Left colon (tissue), 2 donors: ENCODE data around the gene FYB1. TPM values are rescaled to one million over a fixed set of nuclear protein-coding genes. Genes with fewer than 3 reads are reported as not detected.

Source experiments
- ATAC-seq: fragments of 200-7000 bp; cut with Tn5 transposase; one replicate; pipeline ENCODE4 v1.9.1; 2020; ENCODE audit warnings: mild to moderate bottlenecking, moderate library complexity
- DNase-seq, 2 donors: peaks; one replicate each; pipeline ENCODE4 v3.0.0-alpha.2; 2020
- intact Hi-C, 2 donors: fragments of 100-400 bp; cut with DNase I in 1 of 2; cut with micrococcal nuclease in 1 of 2; formaldehyde crosslinking; loops; one replicate each; pipeline versions ENCODE4 v1.11.2 to v1.14.0; 2022; cut with DNase I, micrococcal nuclease
- total RNA-seq, 2 donors: library from RNA; stranded (reverse); fragmentation: NEBNext Ultra II Directional; extraction: Animal tissue kit (Norgen Biotek cat#: 25700); gene quantifications; one replicate each; pipeline ENCODE4 v1.2.1, GENCODE V29; 2021
- donor health status: DM: no; HTN: no; CAD: no.
- donor health status: DM: yes; HTN: yes; CAD: no.

The FYB1 gene
- total RNA-seq, 2 donors from 2014 or later: 7.3 to 10.8 TPM

DNA sequence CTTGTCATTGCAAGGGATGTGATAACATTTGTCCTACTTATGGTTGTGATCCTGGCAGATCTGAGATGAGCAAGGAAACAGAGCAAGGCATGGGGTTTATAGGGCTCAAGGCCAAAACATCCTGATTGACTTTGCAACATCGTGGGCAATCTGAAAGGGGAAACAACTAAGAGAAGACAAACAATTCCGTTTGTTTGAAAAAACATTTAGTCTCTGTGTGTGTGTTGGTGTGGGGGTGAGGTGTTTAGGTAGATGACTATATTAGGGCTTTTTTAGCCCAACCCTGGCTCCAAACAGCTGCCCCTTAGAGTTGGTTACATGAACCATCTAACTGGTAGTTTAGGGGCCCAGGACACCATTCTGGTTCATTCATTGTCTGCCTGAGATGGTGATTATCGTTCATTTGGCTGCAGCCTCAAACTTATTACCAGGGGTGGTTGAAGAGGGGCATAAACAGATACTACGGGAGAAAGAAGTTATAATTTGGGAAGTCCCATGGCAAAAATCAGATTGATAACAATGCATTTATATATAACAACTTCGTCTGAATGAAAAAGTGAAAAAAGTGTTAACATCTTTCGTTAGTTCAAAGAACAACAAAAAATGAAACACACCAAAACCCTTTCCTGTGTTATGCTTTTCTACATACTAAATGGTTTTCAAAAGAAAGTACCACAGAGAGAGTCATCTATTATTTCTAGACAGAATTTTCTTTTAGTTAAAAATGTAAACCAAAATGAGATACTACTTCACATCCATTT, 5.7 kb downstream of the FYB1 start:
- DNase-seq (no peak), ATAC-seq (no peak)
- intact Hi-C loops: no loop called here

DNA sequence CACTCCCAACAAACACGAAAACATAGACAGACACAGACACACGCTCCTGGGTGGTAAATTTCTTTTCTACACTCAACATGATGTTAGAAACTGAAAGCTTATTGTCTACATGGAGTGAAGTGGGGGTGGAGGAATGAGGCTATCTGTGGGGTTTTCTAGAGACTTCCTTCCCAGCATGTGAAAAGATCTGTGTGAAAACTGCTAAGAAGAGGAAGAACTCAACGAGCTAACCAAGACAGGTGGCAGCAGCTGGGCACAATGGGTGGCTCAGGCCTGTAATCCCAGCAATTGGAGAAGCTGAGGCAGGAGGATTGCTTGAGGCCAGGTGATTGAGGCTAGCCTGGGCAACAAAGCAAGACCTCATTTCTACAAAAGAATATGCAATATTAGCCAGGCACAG, 7.6 kb downstream of the FYB1 start:
- DNase-seq: no peak
- ATAC-seq: no peak
- intact Hi-C loops: no loop called here

DNA sequence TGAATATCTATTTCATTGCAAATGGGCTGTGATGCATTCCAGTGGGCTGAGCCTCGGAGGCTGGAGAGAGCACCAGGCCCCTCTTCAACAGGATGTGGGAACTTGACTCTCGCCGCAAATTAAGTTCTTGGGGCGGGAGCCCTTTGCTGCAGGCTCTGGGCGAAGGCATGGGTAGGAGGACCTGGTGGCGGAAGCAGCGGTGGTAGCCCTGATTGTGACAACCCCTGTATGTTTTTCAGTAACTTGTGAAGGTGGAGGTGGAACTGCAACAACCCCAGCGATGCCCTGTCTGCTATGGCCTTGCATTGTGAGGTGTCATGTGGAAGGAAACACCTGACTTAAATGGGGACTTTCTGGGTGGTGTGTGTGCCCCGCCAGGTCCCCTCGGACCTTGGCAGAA, 9.4 kb downstream of the FYB1 start:
- ATAC-seq (no peak), DNase-seq (peak in 1 of 2 donors; percentile 29)
- intact Hi-C loops: no loop called here

DNA sequence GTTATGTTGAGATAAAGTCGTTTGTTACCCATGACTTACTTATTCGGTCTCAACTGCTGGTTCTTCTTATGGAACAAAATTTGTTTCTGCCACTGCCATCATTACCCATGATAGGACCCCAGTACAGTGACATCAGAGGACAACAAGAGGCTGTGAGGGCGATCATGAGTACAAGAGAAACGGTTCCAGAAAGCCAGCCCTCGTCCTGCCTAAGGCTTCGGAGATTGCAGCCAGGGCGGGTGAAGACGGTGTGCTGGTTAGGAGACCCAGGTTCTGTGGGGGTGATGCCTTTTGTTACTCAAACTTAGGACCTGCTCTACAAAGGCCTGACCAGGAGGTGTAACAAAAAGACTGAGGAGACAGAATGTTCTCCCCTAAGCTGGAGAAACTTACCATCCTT, 10.9 kb downstream of the FYB1 start:
- ATAC-seq (no peak), DNase-seq (no peak)
- intact Hi-C loops: no loop called here

GRCh38 chr5:39207345-39208045, 11.9 kb downstream of the FYB1 start:
- no peak for ATAC-seq
- intact Hi-C loops: no loop called here
- DNase-seq: no peak

- no peak for DNase-seq
- intact Hi-C loops: no loop called here
- no peak for ATAC-seq
These were observed 12.6 kb downstream of the FYB1 start for GRCh38 chr5:39206630-39207321.

DNA sequence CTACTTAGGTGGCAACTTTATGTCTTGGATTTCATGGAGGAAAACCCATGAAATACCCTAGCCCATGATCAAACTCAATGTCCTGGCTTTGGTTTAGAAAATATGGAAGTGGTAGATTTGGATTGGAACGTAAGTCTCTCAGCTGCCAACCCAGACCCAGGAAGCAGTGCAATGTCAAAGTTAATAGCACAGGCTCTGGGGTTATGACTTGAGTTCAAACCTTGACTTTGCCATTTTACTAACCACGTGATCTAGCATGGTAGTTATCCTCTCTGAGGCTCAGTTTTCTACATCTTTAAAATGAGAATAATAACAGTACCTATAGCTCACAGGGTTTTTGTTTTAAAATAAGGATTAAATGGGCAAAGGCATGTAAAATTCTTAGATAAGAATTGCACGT, 13.8 kb downstream of the FYB1 start:
- no peak for ATAC-seq
- intact Hi-C loops: no loop called here

GRCh38 chr5:39203951-39204350, 15.4 kb downstream of the FYB1 start:
- DNase-seq (no peak), ATAC-seq (no peak)
- intact Hi-C loops: no loop called here

More for the DNA sequence above, 13.8 kb downstream of the FYB1 start:
- DNase-seq: no peak

DNA sequence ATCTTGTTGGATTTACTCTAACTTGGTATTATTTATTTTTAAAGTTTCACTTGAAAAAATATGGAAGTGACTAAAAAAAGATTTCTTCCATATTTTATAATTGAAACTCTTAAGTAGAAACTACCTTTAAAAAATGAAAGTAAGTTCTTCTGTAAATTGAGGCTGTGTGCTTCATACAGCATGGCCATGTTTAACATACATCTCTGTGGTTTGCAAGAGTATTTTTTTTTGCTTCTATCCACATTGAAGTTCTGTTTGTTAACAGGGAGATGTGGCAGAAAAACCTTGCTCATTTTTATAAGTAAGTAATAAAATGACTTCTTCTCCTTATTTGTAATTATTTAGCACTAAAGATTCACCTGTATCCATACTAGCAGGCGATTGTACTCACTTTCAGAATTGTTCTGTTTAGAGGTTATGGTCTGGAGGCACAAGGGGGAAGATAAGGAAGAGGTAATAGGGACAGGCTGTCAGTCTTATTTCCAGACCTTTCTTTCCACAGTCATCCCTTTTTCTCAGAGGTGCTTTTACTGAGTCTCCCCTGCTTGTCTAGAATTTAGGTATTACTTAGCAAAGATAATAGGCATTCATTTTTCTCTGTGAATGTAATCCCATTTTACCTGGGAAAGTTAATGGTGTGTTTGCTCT, 16.0 kb downstream of the FYB1 start:
- intact Hi-C loops: no loop called here

DNA sequence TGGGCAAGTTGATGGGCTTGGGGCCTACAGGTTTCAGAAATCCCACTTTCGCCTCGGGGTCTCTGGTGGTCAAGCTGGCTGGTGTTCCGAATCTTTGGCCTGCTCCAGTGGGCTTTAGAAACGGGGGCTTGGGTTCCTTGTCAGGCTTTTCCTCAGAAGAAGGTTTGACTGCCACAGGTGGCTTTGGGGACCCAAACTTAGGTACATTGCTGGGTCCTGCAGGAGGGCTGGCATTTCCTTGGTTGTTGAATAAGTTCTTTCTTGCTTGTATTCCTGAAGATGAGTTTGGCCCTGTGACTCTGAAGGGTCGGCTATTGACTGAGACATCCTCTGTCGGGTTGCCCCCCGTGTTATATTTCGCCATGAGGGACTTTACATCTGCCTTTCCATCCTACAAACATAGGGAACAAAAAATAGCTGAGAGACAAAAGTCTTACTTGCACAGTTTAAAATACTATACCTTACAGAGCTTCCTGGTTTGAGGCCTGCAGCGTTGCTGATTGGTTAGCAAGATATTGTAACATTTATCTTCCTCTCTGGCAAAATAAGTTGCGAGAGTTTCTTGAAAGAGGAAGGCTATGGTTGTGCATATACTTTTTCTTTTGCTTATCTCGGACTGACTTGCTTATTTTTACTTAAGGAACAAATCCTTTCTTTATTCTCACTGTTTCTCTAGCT, 16.6 kb downstream of the FYB1 start:
- ATAC-seq: no peak
- no peak for DNase-seq
- intact Hi-C loops: no loop called here

More for the DNA sequence above, 16.0 kb downstream of the FYB1 start:
- ATAC-seq (no peak), DNase-seq (no peak)

GRCh38 chr5:39201781-39202596, 17.4 kb downstream of the FYB1 start:
- intact Hi-C loops: no loop called here
- no peak for DNase-seq
- no peak for ATAC-seq

DNA sequence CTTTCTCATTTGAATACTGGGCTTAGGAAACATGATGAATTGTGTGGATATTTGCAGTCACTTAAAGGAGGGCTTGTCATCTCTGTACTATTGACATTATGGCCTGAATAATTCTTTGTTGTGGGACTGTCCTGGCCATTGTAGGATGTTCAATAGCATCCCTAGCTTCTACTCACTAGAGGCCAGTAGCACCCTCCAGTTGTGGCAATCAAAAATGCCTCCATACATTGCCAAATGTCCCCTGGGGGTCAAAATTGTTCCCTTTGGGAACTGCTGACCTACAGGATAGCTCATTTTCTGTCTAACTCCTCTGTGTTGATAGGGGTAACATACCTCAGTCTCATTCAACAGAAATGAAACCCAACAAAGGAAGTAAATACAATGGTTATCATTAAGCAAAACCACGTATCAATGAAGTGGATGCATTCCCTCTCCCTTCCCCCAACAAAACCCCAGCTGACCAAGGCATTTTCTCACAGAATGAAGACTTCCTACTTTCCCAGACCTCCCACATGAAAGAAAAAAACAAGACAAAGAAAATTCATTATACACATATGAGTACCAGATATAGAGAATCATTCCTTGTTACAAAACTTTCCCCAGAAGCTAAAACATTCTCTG, 18.1 kb downstream of the FYB1 start:
- no peak for DNase-seq
- ATAC-seq: no peak
- intact Hi-C loops: no loop called here

- intact Hi-C loops: no loop called here
- ATAC-seq: no peak
- no peak for DNase-seq
These were observed 19.3 kb downstream of the FYB1 start for GRCh38 chr5:39200081-39200480.

DNA sequence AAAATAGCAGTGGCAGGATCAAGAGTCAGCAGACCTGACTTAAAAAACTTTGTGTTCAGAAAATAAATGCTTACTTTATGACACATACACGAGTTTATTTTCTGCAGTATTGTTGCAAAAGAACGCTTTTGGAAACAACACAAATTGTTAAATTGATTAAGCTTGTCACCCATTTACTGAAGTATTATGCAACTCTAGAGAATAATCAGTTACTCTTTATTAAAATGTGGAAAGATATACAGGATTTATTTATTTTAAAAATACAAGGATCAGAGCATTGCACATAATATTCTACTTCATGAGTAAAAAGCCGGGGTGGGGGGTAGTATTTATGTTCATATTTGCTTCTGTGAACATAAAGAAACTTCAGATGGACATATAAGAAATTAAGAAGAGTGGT, 20.0 kb downstream of the FYB1 start:
- no peak for DNase-seq
- ATAC-seq: no peak
- intact Hi-C loops: no loop called here

- no peak for ATAC-seq
- DNase-seq: no peak
- intact Hi-C loops: no loop called here
These were observed 21.2 kb downstream of the FYB1 start for GRCh38 chr5:39198127-39198526.

DNA sequence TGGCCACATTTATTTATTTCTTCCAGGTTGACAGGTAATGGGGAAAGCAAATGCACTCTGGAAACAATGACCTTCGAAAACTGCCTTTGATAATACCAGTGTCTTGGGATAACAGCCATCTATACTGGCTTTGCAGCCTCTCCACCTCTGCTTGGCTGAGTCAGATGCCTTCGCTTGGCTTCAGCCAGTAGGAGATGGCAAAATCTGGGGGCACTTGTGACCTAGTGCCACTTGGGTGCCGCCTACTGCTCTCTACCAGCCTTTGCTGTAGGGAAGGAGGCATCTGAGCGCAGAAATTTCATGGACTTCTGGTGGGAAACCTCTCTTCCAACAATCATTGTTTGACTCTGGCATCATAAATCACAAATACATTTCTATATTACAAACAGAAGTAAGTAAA, 21.8 kb downstream of the FYB1 start:
- no peak for DNase-seq
- no peak for ATAC-seq
- intact Hi-C loops: no loop called here

DNA sequence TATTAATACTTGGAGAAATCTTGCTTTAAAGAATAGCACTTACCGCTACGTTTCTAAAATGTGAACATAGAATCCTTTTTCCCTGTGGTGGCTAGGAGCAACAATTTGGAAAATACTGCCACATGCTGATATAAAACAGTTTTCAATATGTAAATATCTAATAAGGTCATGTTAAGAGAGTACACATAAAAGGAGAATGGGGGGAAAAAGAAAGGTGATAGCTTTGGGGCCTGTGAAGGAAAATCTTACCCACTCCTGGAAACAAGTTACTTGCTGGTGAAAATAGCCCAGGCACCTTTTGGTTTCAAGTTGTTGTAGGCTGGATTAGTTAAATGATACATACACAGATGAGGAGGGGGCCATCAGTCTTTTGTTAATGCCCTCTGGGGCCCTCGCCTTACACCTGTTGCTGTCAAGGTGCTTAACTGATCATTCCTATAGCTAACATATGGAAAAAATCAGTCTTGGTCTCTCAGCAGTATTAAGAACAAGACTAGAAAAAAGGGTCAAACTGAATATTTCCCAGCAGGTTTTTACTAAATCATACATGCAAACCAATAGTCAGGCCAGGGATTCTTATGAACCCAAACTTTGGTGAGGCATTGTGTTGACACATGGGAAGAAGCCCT, 24.1 kb downstream of the FYB1 start:
- intact Hi-C loops: no loop called here
- no peak for ATAC-seq
- no peak for DNase-seq
